Gastroesophageal sphincter (tissue), 4 donors: ENCODE measurements around the gene GPR42. TPM values are rescaled to one million over a fixed set of nuclear protein-coding genes. Genes with fewer than 3 reads are reported as not detected.

Experiments
- ATAC-seq: fragments of 150-250 bp; one replicate; pipeline ENCODE4 v1.9.1; 2016; ENCODE audit warnings: mild to moderate bottlenecking, moderate library complexity
- H3K27ac ChIP-seq, 4 donors: fragments of 200-600 bp; sonication (generic) in 3 of 4; 1 replicate in 3 of 4; 2 replicates in 1 of 4; pipeline ENCODE4 v1.5.1; 2016 to 2019
- H3K27me3 ChIP-seq: fragments of 200-600 bp; sonication (generic); one replicate; pipeline ENCODE4 v1.5.1; 2019
- H3K36me3 ChIP-seq, 2 donors: fragments of 200-600 bp; sonication (generic); one replicate each; pipeline ENCODE4 v1.5.1; 2019; ENCODE audit warnings: control low read depth in 1 of 2
- H3K4me1 ChIP-seq, 3 donors: fragments of 200-600 bp; sonication (generic); 1 replicate in 2 of 3; 2 replicates in 1 of 3; pipeline ENCODE4 v1.5.1; 2016 to 2019; ENCODE audit warnings: control low read depth in 2 of 3
- H3K4me3 ChIP-seq, 2 donors: fragments of 200-600 bp; sonication (generic); one replicate each; pipeline ENCODE4 v1.5.1; 2019; ENCODE audit warnings: mild to moderate bottlenecking in 1 of 2, moderate library complexity in 1 of 2
- H3K9me3 ChIP-seq, 3 donors: fragments of 200-600 bp; sonication (generic); one replicate each; pipeline ENCODE4 v1.5.1; 2017 to 2019; ENCODE audit warnings: control low read depth in 2 of 3
- EP300 ChIP-seq: sonication (generic); formaldehyde crosslinking; IDR thresholded peaks from one replicate; pipeline ENCODE4 v1.6.1; 2017; ENCODE audit warnings: antibody characterized with exemption, mild to moderate bottlenecking
- POLR2A ChIP-seq, 2 donors: fragments of 450-650 bp; IDR thresholded peaks; one replicate each; pipeline ENCODE4 v1.6.1; 2017; ENCODE audit warnings: antibody characterized with exemption in 2 of 2, mild to moderate bottlenecking in 2 of 2, moderate library complexity in 1 of 2
- POLR2AphosphoS5 ChIP-seq: sonication (generic); formaldehyde crosslinking; IDR thresholded peaks from one replicate; pipeline ENCODE4 v1.6.1; 2017; ENCODE audit warnings: antibody characterized with exemption
- WGBS, 2 donors: methylation state at CpG; one replicate each; pipeline ENCODE4 v1.1.5; 2018; ENCODE audit warnings: low coverage in 1 of 2; 5-methylcytosine and 5-hydroxymethylcytosine counted together
- total RNA-seq, 4 donors: library from RNA; depleted of rRNA; stranded (reverse); fragments of >200 nt; gene quantifications; one replicate each; pipeline ENCODE4 v1.1.0, GENCODE V29; 2016
- TF ChIP-seq, protein P1 (sequence below), 4 experiments: fragments of 200-600 bp in 2 of 4; fragments of 450-650 bp in 2 of 4; sonication (generic) in 1 of 4; IDR thresholded peaks; one replicate each; pipeline ENCODE4 v1.5.1; 2017 to 2019; ENCODE audit warnings: antibody characterized with exemption in 4 of 4, mild to moderate bottlenecking in 2 of 4, moderate library complexity in 2 of 4

The GPR42 gene
- total RNA-seq, 4 donors from 2014 or later = not detected

GRCh38 chr19:35404879-35405622 is 34.2 kb downstream of the GPR42 start:
- Histone ChIP-seq H3K36me3 (no peaks in the 10 kb centered on the region), H3K27me3 (peaks cover 16% of the 10 kb centered on the region), H3K4me3 (no peak overlapping the region), H3K4me1 (no peaks in the 10 kb centered on the region), H3K27ac (no peak overlapping the region), H3K9me3 (no peaks in the 10 kb centered on the region)
- ATAC-seq = no peak
- TF ChIP-seq POLR2A (IDR thresholded peaks at IDR 0.05) = no peak
- 56 to 67% methylated on average over 6 to 8 of the region's 11 CpGs for WGBS, 2 donors

DNA sequence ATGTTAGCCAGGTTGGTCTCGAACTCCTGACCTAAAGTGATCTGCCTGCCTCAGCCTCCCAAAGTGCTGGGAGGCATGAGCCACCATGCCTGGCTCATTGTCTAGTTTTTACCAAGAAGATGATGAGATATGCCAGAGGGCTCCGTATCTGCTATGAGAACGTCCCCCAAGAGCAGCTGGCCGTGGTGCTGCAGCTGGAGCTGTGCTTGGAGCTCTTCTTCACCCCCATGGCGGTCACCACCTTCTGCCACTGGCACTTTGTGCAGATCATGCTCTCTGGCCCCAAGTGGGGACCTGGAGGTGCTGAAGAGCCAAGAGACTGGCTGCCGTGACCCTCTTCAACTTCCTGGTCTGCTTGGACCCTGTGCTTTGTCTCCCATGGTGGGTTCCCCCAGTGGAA is 36.8 kb downstream of the GPR42 start:
- ATAC-seq = no peak
- Histone ChIP-seq H3K27me3 (peaks cover 23% of the 10 kb centered on the region), H3K4me3 (no peak overlapping the region), H3K27ac (no peak overlapping the region), H3K36me3 (no peaks in the 10 kb centered on the region), H3K9me3 (no peaks in the 10 kb centered on the region), H3K4me1 (no peaks in the 10 kb centered on the region)
- 64 to 88% methylated on average over 1 to 3 of the region's 6 CpGs for WGBS, 2 donors
- TF ChIP-seq POLR2A (IDR thresholded peaks at IDR 0.05) (no peak), POLR2AphosphoS5 (no peak), EP300 (no peak)
- TF ChIP-seq, protein P1, sequence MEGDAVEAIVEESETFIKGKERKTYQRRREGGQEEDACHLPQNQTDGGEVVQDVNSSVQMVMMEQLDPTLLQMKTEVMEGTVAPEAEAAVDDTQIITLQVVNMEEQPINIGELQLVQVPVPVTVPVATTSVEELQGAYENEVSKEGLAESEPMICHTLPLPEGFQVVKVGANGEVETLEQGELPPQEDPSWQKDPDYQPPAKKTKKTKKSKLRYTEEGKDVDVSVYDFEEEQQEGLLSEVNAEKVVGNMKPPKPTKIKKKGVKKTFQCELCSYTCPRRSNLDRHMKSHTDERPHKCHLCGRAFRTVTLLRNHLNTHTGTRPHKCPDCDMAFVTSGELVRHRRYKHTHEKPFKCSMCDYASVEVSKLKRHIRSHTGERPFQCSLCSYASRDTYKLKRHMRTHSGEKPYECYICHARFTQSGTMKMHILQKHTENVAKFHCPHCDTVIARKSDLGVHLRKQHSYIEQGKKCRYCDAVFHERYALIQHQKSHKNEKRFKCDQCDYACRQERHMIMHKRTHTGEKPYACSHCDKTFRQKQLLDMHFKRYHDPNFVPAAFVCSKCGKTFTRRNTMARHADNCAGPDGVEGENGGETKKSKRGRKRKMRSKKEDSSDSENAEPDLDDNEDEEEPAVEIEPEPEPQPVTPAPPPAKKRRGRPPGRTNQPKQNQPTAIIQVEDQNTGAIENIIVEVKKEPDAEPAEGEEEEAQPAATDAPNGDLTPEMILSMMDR (IDR thresholded peaks at IDR 0.05) = no peak

- WGBS, 2 donors = 70 to 100% methylated on average over 3 to 4 of the region's 13 CpGs
- no peak overlapping the region for H3K27ac ChIP-seq
- H3K27me3 ChIP-seq = peaks cover 31% of the 10 kb centered on the region
- H3K4me3 ChIP-seq = no peak overlapping the region
- no peaks in the 10 kb centered on the region for H3K4me1 ChIP-seq
- no peaks in the 10 kb centered on the region for H3K9me3 ChIP-seq
- ATAC-seq = no peak
- no peaks in the 10 kb centered on the region for H3K36me3 ChIP-seq
- TF ChIP-seq POLR2AphosphoS5 (no peak), POLR2A (IDR thresholded peaks at IDR 0.05) (no peak), EP300 (no peak)
- TF ChIP-seq, protein P1 (IDR thresholded peaks at IDR 0.05) = no peak
These were observed 37.7 kb downstream of the GPR42 start for GRCh38 chr19:35408284-35409171.

GRCh38 chr19:35409191-35409590 is 38.3 kb downstream of the GPR42 start:
- H3K36me3 ChIP-seq = no peaks in the 10 kb centered on the region
- H3K27ac ChIP-seq = no peak overlapping the region
- TF ChIP-seq POLR2A (IDR thresholded peaks at IDR 0.05) = no peak
- no peak for TF ChIP-seq EP300
- TF ChIP-seq, protein P1 (IDR thresholded peaks at IDR 0.05) = no peak
- TF ChIP-seq POLR2AphosphoS5 = no peak
- H3K27me3 ChIP-seq = peaks cover 38% of the 10 kb centered on the region
- H3K9me3 ChIP-seq = no peaks in the 10 kb centered on the region
- WGBS, 2 donors = 34 to 50% methylated on average over 2 to 4 of the region's 5 CpGs
- no peak for ATAC-seq
- no peak overlapping the region for H3K4me3 ChIP-seq
- H3K4me1 ChIP-seq = no peaks in the 10 kb centered on the region

DNA sequence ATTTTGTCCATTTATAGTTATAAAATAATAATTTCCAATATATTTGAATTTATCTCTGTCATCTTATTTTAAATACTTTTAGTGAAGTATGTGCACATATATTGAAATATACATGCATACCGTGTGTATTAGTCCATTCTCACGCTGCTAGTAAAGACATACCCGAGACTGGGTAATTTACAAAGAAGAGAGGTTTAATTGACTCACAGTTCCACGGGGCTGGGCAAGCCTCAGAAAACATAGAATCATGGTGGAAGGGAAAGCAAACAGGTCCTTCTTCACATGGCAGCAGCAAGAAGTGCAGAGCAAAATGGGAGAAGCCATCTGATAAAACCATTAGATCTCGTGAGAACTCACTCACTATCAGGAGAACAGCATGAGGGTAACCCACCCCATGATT is 39.6 kb downstream of the GPR42 start:
- ATAC-seq = no peak
- Histone ChIP-seq H3K4me3 (no peak overlapping the region), H3K9me3 (no peaks in the 10 kb centered on the region), H3K27ac (no peak overlapping the region), H3K27me3 (peaks cover 51% of the 10 kb centered on the region), H3K36me3 (no peaks in the 10 kb centered on the region), H3K4me1 (no peaks in the 10 kb centered on the region)
- TF ChIP-seq EP300 (no peak), POLR2AphosphoS5 (no peak), POLR2A (IDR thresholded peaks at IDR 0.05) (no peak)
- TF ChIP-seq, protein P1 (IDR thresholded peaks at IDR 0.05) = no peak
- WGBS, 2 donors = 69 to 79% methylated on average over 2 to 5 of the region's 5 CpGs
